Measurements from ENCODE around the gene WDR35.

WDR35 gene

DNA sequence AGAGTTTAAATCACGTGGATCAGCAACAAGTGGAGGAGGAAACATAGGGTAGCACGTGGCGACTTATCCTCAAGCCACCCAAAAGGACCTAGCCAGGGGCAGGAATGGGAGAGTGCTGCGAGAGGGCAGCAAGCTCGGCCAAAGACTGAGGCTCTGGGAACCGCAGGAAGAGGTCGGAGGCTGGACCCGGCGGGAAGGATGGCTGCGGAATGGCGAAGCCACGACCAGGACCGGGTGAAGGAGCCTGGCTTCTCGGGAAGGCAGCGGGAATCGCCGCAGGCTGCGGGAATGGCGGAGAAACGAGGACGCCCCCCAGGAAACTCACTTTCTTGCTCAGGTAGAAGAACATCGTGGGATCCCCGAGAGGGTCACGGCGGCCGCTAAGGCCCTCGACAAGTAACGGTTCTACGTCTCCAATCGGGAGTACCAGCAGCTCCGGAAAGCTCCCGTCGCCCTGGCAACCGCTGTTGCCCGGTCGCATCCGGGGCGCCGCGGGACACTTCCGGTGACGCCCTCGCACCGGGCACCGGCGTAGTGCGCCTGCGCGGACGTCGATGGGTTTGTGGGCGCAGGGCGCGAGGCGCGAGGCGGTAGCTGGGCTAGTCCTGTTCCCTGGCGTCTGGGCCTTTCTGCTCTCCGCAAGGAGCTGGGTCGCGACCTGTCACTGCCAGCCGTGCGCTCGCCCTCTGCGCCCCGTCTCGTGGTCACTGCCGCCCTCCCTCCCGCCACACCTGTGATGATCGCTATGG, at the start of gene WDR35:
Gene WDR35, minus strand, starts transcription at position 439 of the 749 bp plus-strand sequence. Its CDS starts 90 bp downstream, at position 349.
- peak; percentile 95 for FAIRE-seq
- peak; percentile 94 for DNase-seq (ENCODE audit: insufficient read length, low spot score)
- TF ChIP-seq POLR2A (IDR thresholded peaks at IDR 0.05; ENCODE audit: low read depth, low read length) = peak; percentile 96

DNA sequence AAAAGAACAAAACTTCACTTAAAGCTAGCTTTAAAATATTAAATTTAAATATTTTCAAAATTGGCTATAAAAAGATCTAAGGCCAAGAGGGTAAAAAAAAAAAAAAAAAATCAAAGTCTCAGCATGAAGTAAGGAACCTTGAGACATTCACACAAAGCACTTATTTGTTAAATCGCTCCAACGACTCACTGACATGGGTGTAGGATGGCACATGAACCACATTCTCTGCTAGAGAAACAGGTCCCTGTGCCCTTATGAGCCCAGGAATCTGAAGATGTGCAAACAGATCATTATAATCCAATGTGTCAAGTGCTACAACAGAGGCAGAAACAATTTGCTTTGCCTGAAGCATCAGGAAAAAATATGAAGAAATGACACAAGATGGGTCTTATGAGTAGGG, 47.8 kb upstream of the WDR35 start:
- no peak for DNase-seq (ENCODE audit: insufficient read length, low spot score)
- TF ChIP-seq POLR2A (IDR thresholded peaks at IDR 0.05; ENCODE audit: low read depth, low read length) = no peak
- FAIRE-seq = no peak

DNA sequence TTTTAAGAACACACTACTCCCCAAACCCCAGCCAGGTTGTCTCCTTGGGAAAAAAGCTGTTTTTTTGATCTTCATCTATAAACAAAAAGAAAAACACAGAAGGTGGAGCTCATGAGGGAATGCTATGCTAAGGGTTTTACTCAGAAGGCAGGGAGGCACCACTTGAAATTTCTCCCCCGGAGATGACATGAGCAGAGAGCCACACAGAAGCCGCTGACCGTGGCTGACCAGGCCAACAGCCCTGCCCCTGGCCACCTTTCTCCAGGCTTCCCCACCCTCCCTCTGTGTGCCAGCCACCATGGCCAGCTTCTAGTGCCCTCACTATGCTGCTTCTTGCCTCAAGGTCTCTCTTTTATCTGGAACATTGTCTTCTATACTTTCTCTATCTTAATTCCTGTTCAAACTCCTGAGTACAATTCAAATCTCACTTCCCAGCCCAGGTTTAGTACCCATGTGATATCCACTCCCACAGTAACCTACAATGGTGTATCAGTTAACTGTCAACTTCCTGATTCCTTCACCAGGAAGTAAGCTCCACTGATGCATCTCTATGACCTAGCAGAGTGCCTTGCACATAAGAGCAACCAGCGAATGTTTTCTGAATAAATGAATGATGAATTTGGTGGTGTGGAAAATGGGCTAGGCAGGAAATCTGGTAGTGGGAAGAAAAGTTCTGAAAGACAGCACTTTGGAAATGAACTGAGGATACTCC, 46.2 kb upstream of the WDR35 start:
- FAIRE-seq = no peak
- TF ChIP-seq POLR2A (IDR thresholded peaks at IDR 0.05; ENCODE audit: low read depth, low read length) = no peak
- DNase-seq (ENCODE audit: insufficient read length, low spot score) = no peak

DNA sequence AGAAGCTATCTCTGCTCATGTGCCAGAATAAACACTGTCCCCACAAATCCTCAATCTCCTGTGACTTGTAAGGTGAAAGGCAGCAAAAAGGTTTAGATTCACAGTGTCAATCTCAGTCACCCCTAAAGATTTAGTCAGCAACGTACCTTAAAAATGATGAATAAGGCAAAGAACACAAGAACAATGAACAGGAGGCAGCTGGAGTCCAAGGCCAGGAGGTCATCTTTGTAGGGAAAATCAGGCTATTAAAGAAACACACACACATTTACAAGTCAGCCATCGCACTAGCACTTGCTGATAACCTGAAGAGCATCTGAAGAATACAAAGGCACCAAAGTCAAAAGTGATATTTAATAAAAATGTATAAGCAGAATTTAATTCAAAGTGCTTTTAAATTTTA, 44.9 kb upstream of the WDR35 start:
- DNase-seq (ENCODE audit: insufficient read length, low spot score) (no peak), FAIRE-seq (no peak)
- no peak for TF ChIP-seq POLR2A (IDR thresholded peaks at IDR 0.05; ENCODE audit: low read depth, low read length)

- FAIRE-seq (no peak), DNase-seq (ENCODE audit: insufficient read length, low spot score) (no peak)
- no peak for TF ChIP-seq POLR2A (IDR thresholded peaks at IDR 0.05; ENCODE audit: low read depth, low read length)
Observed at GRCh38 chr2:20034218-20034617, 44.3 kb upstream of the WDR35 start.

GRCh38 chr2:20033322-20033721, 43.4 kb upstream of the WDR35 start:
- FAIRE-seq (no peak), DNase-seq (ENCODE audit: insufficient read length, low spot score) (no peak)
- no peak for TF ChIP-seq POLR2A (IDR thresholded peaks at IDR 0.05; ENCODE audit: low read depth, low read length)

DNA sequence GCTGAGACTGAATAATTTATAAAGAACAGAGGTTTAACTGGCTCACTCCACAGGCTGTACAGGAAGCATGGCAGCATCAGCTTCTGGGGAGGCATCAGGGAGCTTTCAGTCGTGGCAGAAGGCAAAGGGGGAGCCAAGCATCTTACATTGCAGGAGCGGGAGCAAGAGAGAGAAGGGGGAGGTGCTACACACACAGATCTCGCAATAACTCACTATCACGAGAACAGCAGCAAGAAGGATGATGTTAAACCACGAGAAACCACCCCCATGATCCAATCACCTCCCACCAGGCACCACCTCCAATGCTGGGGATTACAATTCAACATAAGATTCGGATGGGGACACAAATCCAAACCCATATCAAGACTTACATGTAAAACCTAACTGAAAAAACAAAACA, 40.3 kb upstream of the WDR35 start:
- DNase-seq (ENCODE audit: insufficient read length, low spot score) (no peak), FAIRE-seq (no peak)
- TF ChIP-seq POLR2A (IDR thresholded peaks at IDR 0.05; ENCODE audit: low read depth, low read length) = no peak

DNA sequence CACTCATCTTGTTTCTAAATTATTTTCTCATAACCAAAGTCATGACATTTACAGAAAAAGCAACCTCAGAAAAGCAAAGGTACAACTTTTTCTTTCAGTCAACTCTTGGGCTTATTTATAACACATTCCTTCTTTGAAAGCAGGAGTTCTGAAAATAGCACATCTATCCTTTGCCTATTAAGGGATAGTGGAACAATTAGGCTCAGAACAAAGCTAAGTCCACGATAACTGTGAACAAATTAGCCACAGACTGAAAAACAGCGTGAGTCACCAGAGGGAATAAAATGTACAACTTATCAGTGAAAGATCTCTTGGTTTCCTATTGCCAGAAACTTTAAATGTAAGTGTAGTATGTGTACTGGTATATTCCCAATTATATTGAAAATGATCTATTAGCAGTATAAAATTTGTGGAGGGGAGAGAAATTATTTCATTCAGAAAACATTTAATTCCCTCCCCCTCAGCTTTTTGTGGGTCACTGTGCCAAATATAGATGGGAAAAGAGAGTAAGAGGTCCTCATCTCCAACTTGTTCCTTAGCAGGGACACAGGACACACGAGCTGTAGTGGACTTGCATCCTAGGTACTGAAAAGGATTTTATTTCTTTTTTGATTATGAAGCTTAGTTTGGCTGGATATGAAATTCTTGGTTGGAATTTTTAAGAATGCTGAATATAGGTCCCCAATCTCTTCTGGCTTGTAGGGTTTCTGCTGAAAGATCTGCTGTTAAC, 38.0 kb upstream of the WDR35 start:
- no peak for DNase-seq (ENCODE audit: insufficient read length, low spot score)
- peak; percentile 82 for FAIRE-seq
- TF ChIP-seq POLR2A (IDR thresholded peaks at IDR 0.05; ENCODE audit: low read depth, low read length) = no peak

GRCh38 chr2:20027260-20027677, 37.4 kb upstream of the WDR35 start:
- DNase-seq (ENCODE audit: insufficient read length, low spot score) (no peak), FAIRE-seq (no peak)
- no peak for TF ChIP-seq POLR2A (IDR thresholded peaks at IDR 0.05; ENCODE audit: low read depth, low read length)

DNA sequence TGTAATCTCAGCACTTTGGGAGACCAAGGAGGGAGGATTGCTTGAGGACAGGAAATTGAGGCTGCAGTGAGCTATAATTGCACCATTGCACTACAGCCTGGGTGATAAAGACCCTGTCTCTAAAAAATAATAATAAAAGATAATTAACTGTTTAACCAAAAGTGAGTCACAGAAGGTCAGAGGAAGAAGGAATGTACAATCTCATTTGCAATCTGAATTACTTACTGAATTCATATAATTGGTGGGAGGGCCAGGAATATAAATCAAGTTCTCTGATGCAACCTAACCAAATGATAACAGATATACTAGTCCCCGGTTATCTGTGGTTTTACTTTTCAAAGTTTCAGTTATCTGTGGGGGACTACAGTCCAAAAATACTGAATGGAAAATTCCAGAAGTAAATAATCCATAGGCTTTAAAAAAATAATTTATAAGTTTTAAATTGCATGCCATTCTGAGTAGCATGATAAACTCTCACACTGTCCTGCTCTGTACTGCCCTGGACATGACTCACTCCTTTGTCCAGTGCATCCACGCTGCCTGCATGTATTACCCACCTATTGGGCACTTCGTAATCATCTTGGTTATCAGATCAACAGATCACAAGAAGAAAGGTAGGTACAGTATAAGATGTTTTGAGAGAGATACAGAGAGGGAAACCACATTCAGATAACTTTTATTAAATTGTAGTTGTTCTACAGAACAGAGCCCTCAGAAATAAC, 35.3 kb upstream of the WDR35 start:
- TF ChIP-seq POLR2A (IDR thresholded peaks at IDR 0.05; ENCODE audit: low read depth, low read length) = no peak
- no peak for DNase-seq (ENCODE audit: insufficient read length, low spot score)
- FAIRE-seq = peak; percentile 62

- FAIRE-seq (no peak), DNase-seq (ENCODE audit: insufficient read length, low spot score) (no peak)
- no peak for TF ChIP-seq POLR2A (IDR thresholded peaks at IDR 0.05; ENCODE audit: low read depth, low read length)
Observed at GRCh38 chr2:20023688-20024087, 33.8 kb upstream of the WDR35 start.

GRCh38 chr2:20021405-20022009, 31.6 kb upstream of the WDR35 start:
- DNase-seq (ENCODE audit: insufficient read length, low spot score) (no peak), FAIRE-seq (no peak)
- TF ChIP-seq POLR2A (IDR thresholded peaks at IDR 0.05; ENCODE audit: low read depth, low read length) = no peak

GRCh38 chr2:20019747-20020146, 29.8 kb upstream of the WDR35 start:
- no peak for TF ChIP-seq POLR2A (IDR thresholded peaks at IDR 0.05; ENCODE audit: low read depth, low read length)
- no peak for FAIRE-seq
- DNase-seq (ENCODE audit: insufficient read length, low spot score) = no peak
